ENCODE data around the gene HDAC4.

HDAC4 gene

GRCh38 chr2:239311132-239312040 is 89.4 kb downstream of the HDAC4 start:
- H3K9ac ChIP-seq (ENCODE audit: low read length in 5 of 5), result peak overlapping the region in 1 of 5 donors; percentile 31
- H3K27me3 ChIP-seq (ENCODE audit: control insufficient read depth in 5 of 5, insufficient read depth in 4 of 5, low read length in 5 of 5), result no peaks in the 10 kb centered on the region
- peak overlapping the region; percentile 88 for H3K27ac ChIP-seq (ENCODE audit: low read depth, low read length)
- H3K9me3 ChIP-seq (ENCODE audit: control insufficient read depth in 5 of 5, low read length in 5 of 5), result peaks cover 0 to 2% (median 0%) of the 10 kb centered on the region in 5 donors
- H3K4me3 ChIP-seq (ENCODE audit: low read depth in 1 of 5, low read length in 5 of 5), result peak overlapping the region in 1 of 5 donors; percentile 42
- no peaks in the 10 kb centered on the region for H3K36me3 ChIP-seq (ENCODE audit: control insufficient read depth in 5 of 5, insufficient read depth in 5 of 5, low read length in 5 of 5)
- peaks cover 14 to 70% (median 62%) of the 10 kb centered on the region in 5 donors for H3K4me1 ChIP-seq (ENCODE audit: control insufficient read depth in 5 of 5, insufficient read depth in 5 of 5, low read length in 5 of 5)

GRCh38 chr2:239310401-239311061 is 90.3 kb downstream of the HDAC4 start:
- Histone ChIP-seq H3K9me3 (ENCODE audit: control insufficient read depth in 5 of 5, low read length in 5 of 5) (peaks cover 0 to 2% (median 0%) of the 10 kb centered on the region in 5 donors), H3K4me3 (ENCODE audit: low read depth in 1 of 5, low read length in 5 of 5) (no peak overlapping the region), H3K36me3 (ENCODE audit: control insufficient read depth in 5 of 5, insufficient read depth in 5 of 5, low read length in 5 of 5) (no peaks in the 10 kb centered on the region), H3K9ac (ENCODE audit: low read length in 5 of 5) (peak overlapping the region in 1 of 5 donors; percentile 76), H3K4me1 (ENCODE audit: control insufficient read depth in 5 of 5, insufficient read depth in 5 of 5, low read length in 5 of 5) (peaks cover 17 to 74% (median 61%) of the 10 kb centered on the region in 5 donors), H3K27ac (ENCODE audit: low read depth, low read length) (peak overlapping the region; percentile 88), H3K27me3 (ENCODE audit: control insufficient read depth in 5 of 5, insufficient read depth in 4 of 5, low read length in 5 of 5) (no peaks in the 10 kb centered on the region)

- H3K9me3 ChIP-seq (ENCODE audit: control insufficient read depth in 5 of 5, low read length in 5 of 5), result peaks cover 0 to 1% (median 0%) of the 10 kb centered on the region in 5 donors
- H3K36me3 ChIP-seq (ENCODE audit: control insufficient read depth in 5 of 5, insufficient read depth in 5 of 5, low read length in 5 of 5), result no peaks in the 10 kb centered on the region
- H3K27ac ChIP-seq (ENCODE audit: low read depth, low read length), result peak overlapping the region; percentile 88
- peak overlapping the region; percentile 67 to 82 (median 69) for H3K4me3 ChIP-seq (ENCODE audit: low read depth in 1 of 5, low read length in 5 of 5)
- H3K4me1 ChIP-seq (ENCODE audit: control insufficient read depth in 5 of 5, insufficient read depth in 5 of 5, low read length in 5 of 5), result peaks cover 17 to 78% (median 61%) of the 10 kb centered on the region in 5 donors
- H3K27me3 ChIP-seq (ENCODE audit: control insufficient read depth in 5 of 5, insufficient read depth in 4 of 5, low read length in 5 of 5), result no peaks in the 10 kb centered on the region
- peak overlapping the region; percentile 52 to 82 (median 72) for H3K9ac ChIP-seq (ENCODE audit: low read length in 5 of 5)
These were observed 91.2 kb downstream of the HDAC4 start for GRCh38 chr2:239309398-239310245.

DNA sequence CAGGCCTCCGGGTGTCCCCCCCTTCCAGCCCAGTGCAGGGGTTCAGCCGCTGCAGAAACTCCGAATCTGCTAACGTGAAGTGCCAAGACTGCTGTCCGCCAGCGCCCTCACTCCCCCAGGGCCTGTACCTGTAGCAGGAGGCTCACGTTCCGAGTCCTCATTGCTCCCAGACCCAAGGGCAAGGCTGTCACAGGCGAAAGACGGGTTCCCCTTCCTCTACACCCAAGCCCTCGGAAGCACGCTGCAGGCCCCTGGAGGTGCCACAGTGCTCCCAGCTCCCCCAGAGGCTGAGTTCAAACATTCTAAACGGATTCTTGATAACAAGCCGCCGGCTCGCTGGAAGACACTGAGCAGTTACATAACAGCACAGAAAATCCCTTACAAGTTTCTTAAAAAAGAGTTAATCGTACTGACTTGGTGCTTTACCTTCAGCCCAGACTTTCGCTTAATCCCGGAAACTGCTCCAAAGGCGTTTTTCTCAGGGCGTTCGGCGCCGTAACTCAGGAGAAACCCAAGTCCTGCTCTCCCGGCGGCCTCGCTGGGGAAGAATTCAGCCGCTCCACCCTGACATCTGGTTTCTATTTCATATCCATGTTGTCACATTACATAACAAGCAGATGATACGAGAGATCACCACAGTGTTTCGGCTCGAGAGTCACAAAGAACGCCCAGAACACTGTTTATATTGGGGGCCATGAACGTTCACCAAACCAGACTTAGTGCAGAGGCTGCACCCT is 92.0 kb downstream of the HDAC4 start:
- Histone ChIP-seq H3K4me1 (ENCODE audit: control insufficient read depth in 5 of 5, insufficient read depth in 5 of 5, low read length in 5 of 5) (peaks cover 17 to 81% (median 61%) of the 10 kb centered on the region in 5 donors), H3K27me3 (ENCODE audit: control insufficient read depth in 5 of 5, insufficient read depth in 4 of 5, low read length in 5 of 5) (no peaks in the 10 kb centered on the region), H3K9ac (ENCODE audit: low read length in 5 of 5) (peak overlapping the region; percentile 63 to 82 (median 72)), H3K9me3 (ENCODE audit: control insufficient read depth in 5 of 5, low read length in 5 of 5) (no peaks in the 10 kb centered on the region), H3K27ac (ENCODE audit: low read depth, low read length) (peak overlapping the region; percentile 88), H3K36me3 (ENCODE audit: control insufficient read depth in 5 of 5, insufficient read depth in 5 of 5, low read length in 5 of 5) (no peaks in the 10 kb centered on the region), H3K4me3 (ENCODE audit: low read depth in 1 of 5, low read length in 5 of 5) (peak overlapping the region; percentile 67 to 82 (median 69))

- no peaks in the 10 kb centered on the region for H3K36me3 ChIP-seq (ENCODE audit: control insufficient read depth in 5 of 5, insufficient read depth in 5 of 5, low read length in 5 of 5)
- H3K9ac ChIP-seq (ENCODE audit: low read length in 5 of 5), result peak overlapping the region in 4 of 5 donors; percentile 67 to 82 (median 74)
These were observed 92.8 kb downstream of the HDAC4 start for GRCh38 chr2:239307921-239308613.

DNA sequence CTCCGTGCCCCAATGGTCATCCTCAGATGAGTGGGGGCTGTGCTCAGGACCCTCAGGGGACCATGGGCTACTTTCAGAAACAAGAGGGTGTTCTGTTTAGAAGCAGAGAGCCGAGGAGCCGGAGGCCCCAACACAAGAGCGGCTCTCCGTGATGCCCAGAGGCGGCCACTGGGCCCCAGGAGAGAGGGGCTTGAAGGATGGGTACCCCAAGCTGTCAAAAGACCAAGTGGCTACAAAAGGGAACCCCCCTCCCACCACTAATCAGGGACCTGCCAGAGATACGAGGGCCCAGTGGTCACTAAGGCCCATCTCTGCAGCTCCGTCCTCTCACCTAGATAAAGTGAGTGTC is 93.6 kb downstream of the HDAC4 start:
- Histone ChIP-seq H3K4me1 (ENCODE audit: control insufficient read depth in 5 of 5, insufficient read depth in 5 of 5, low read length in 5 of 5) (peaks cover 17 to 83% (median 64%) of the 10 kb centered on the region in 5 donors), H3K4me3 (ENCODE audit: low read depth in 1 of 5, low read length in 5 of 5) (peak overlapping the region in 4 of 5 donors; percentile 30 to 82 (median 68)), H3K9me3 (ENCODE audit: control insufficient read depth in 5 of 5, low read length in 5 of 5) (no peaks in the 10 kb centered on the region), H3K27me3 (ENCODE audit: control insufficient read depth in 5 of 5, insufficient read depth in 4 of 5, low read length in 5 of 5) (no peaks in the 10 kb centered on the region), H3K9ac (ENCODE audit: low read length in 5 of 5) (peak overlapping the region in 2 of 5 donors; percentile 14 to 72), H3K27ac (ENCODE audit: low read depth, low read length) (no peak overlapping the region), H3K36me3 (ENCODE audit: control insufficient read depth in 5 of 5, insufficient read depth in 5 of 5, low read length in 5 of 5) (no peaks in the 10 kb centered on the region)

More at GRCh38 chr2:239307921-239308613, 92.8 kb downstream of the HDAC4 start:
- H3K27ac ChIP-seq (ENCODE audit: low read depth, low read length), result peak overlapping the region; percentile 88
- H3K4me3 ChIP-seq (ENCODE audit: low read depth in 1 of 5, low read length in 5 of 5), result peak overlapping the region; percentile 67 to 82 (median 69)
- H3K9me3 ChIP-seq (ENCODE audit: control insufficient read depth in 5 of 5, low read length in 5 of 5), result no peaks in the 10 kb centered on the region
- peaks cover 17 to 83% (median 62%) of the 10 kb centered on the region in 5 donors for H3K4me1 ChIP-seq (ENCODE audit: control insufficient read depth in 5 of 5, insufficient read depth in 5 of 5, low read length in 5 of 5)
- H3K27me3 ChIP-seq (ENCODE audit: control insufficient read depth in 5 of 5, insufficient read depth in 4 of 5, low read length in 5 of 5), result no peaks in the 10 kb centered on the region

GRCh38 chr2:239306274-239307220 is 94.3 kb downstream of the HDAC4 start:
- H3K4me3 ChIP-seq (ENCODE audit: low read depth in 1 of 5, low read length in 5 of 5), result peak overlapping the region in 3 of 5 donors; percentile 67 to 82 (median 68)
- H3K4me1 ChIP-seq (ENCODE audit: control insufficient read depth in 5 of 5, insufficient read depth in 5 of 5, low read length in 5 of 5), result peaks cover 17 to 79% (median 66%) of the 10 kb centered on the region in 5 donors

GRCh38 chr2:239305771-239306170 is 95.0 kb downstream of the HDAC4 start:
- H3K36me3 ChIP-seq (ENCODE audit: control insufficient read depth in 5 of 5, insufficient read depth in 5 of 5, low read length in 5 of 5), result no peaks in the 10 kb centered on the region
- no peak overlapping the region for H3K4me3 ChIP-seq (ENCODE audit: low read depth in 1 of 5, low read length in 5 of 5)
- peaks cover 15 to 78% (median 66%) of the 10 kb centered on the region in 5 donors for H3K4me1 ChIP-seq (ENCODE audit: control insufficient read depth in 5 of 5, insufficient read depth in 5 of 5, low read length in 5 of 5)
- H3K27me3 ChIP-seq (ENCODE audit: control insufficient read depth in 5 of 5, insufficient read depth in 4 of 5, low read length in 5 of 5), result no peaks in the 10 kb centered on the region
- peak overlapping the region in 1 of 5 donors; percentile 26 for H3K9ac ChIP-seq (ENCODE audit: low read length in 5 of 5)
- H3K9me3 ChIP-seq (ENCODE audit: control insufficient read depth in 5 of 5, low read length in 5 of 5), result no peaks in the 10 kb centered on the region
- no peak overlapping the region for H3K27ac ChIP-seq (ENCODE audit: low read depth, low read length)

More at GRCh38 chr2:239306274-239307220, 94.3 kb downstream of the HDAC4 start:
- Histone ChIP-seq H3K36me3 (ENCODE audit: control insufficient read depth in 5 of 5, insufficient read depth in 5 of 5, low read length in 5 of 5) (no peaks in the 10 kb centered on the region), H3K9me3 (ENCODE audit: control insufficient read depth in 5 of 5, low read length in 5 of 5) (no peaks in the 10 kb centered on the region), H3K9ac (ENCODE audit: low read length in 5 of 5) (peak overlapping the region in 2 of 5 donors; percentile 14 to 26), H3K27me3 (ENCODE audit: control insufficient read depth in 5 of 5, insufficient read depth in 4 of 5, low read length in 5 of 5) (no peaks in the 10 kb centered on the region), H3K27ac (ENCODE audit: low read depth, low read length) (no peak overlapping the region)
